T-helper 17 cell (primary cell): ENCODE measurements around the gene CYB5B. TPM values are rescaled to one million over a fixed set of nuclear protein-coding genes. Genes with fewer than 3 reads are reported as not detected.
A peak's percentile ranks its signal among the peaks of the same experiment; 100 is the strongest.

Experiments
- ATAC-seq: fragments of 150-1000 bp; cut with Tn5 transposase; 2 replicates; pipeline ENCODE4 v1.10.0; 2021; ENCODE audit warnings: mild to moderate bottlenecking, moderate library complexity
- DNase-seq, 3 donors: peaks; one replicate each; pipeline versions ENCODE4 v3.0.0 to v3.0.0-alpha.2; 2020 to 2021
- H3K9me3 ChIP-seq: one replicate; pipeline ENCODE4 v1.7.0; 2013; ENCODE audit warnings: low read length, mild to moderate bottlenecking; ENCODE audit not compliant: control insufficient read depth, poor library complexity, severe bottlenecking
- H3K27ac Mint-ChIP-seq: one replicate; pipeline ENCODE4 v1.8.0; 2022; ENCODE audit warnings: mild to moderate bottlenecking, moderate library complexity, mixed read lengths
- H3K27me3 Mint-ChIP-seq: one replicate; pipeline ENCODE4 v1.8.0; 2022; ENCODE audit warnings: mixed read lengths
- H3K36me3 Mint-ChIP-seq: one replicate; pipeline ENCODE4 v1.8.0; 2022; ENCODE audit warnings: low read depth, mixed read lengths
- H3K4me1 Mint-ChIP-seq: one replicate; pipeline ENCODE4 v1.8.0; 2022; ENCODE audit warnings: mild to moderate bottlenecking, mixed read lengths
- H3K4me3 Mint-ChIP-seq: one replicate; pipeline ENCODE4 v1.8.0; 2022; ENCODE audit warnings: mild to moderate bottlenecking, moderate library complexity, mixed read lengths
- total RNA-seq, 4 donors: library from RNA in 2 of 4; stranded (reverse) in 2 of 4; gene quantifications; one replicate each; pipeline ENCODE4 v1.2.3 and lab custom pipeline; 2022 to 2026

CYB5B gene
- total RNA-seq (10 to 100 TPM; 32.8 to 42.4 TPM), total RNA-seq (lab: John Stamatoyannopoulos, UW) (37.1 to 81.2 reads per million in 2 donors)

GRCh38 chr16:69424053-69424934 is at the start of gene CYB5B:
CYB5B (plus strand) TSS chr16:69424619; CDS start chr16:69424684, 65 bp downstream.
- ATAC-seq (peak; percentile 97), DNase-seq (peak; percentile 79 to 91 (median 90))
- H3K9me3 ChIP-seq, result no peaks in the 10 kb centered on the region
- H3K27me3 Mint-ChIP-seq, result no peaks in the 10 kb centered on the region
- peak within 1 kb of the TSS; percentile 100 for H3K4me3 Mint-ChIP-seq
- H3K36me3 Mint-ChIP-seq, result peaks cover 8% of the 10 kb centered on the region
- H3K4me1 Mint-ChIP-seq, result peaks cover 15% of the 10 kb centered on the region
- H3K27ac Mint-ChIP-seq, result peak within 1 kb of the TSS; percentile 99

GRCh38 chr16:69376393-69377059 is 47.9 kb upstream of the CYB5B start:
- no peak for DNase-seq
- Mint-ChIP-seq H3K27me3 (no peaks in the 10 kb centered on the region), H3K4me1 (peaks cover 11% of the 10 kb centered on the region), H3K27ac (peak overlapping the region; percentile 81), H3K4me3 (no peak overlapping the region), H3K36me3 (peaks cover 5% of the 10 kb centered on the region)
- H3K9me3 ChIP-seq, result no peaks in the 10 kb centered on the region
- no peak for ATAC-seq

GRCh38 chr16:69378036-69378435 is 46.4 kb upstream of the CYB5B start:
- DNase-seq (no peak), ATAC-seq (no peak)
- H3K4me3 Mint-ChIP-seq, result no peak overlapping the region
- H3K27me3 Mint-ChIP-seq, result no peaks in the 10 kb centered on the region
- peaks cover 10% of the 10 kb centered on the region for H3K4me1 Mint-ChIP-seq
- H3K9me3 ChIP-seq, result no peaks in the 10 kb centered on the region
- H3K27ac Mint-ChIP-seq, result peak overlapping the region; percentile 54
- peaks cover 5% of the 10 kb centered on the region for H3K36me3 Mint-ChIP-seq

GRCh38 chr16:69378760-69379159 is 45.7 kb upstream of the CYB5B start:
- DNase-seq, result no peak
- H3K4me3 Mint-ChIP-seq, result no peak overlapping the region
- H3K27me3 Mint-ChIP-seq, result no peaks in the 10 kb centered on the region
- H3K27ac Mint-ChIP-seq, result peak overlapping the region; percentile 54
- H3K4me1 Mint-ChIP-seq, result peaks cover 10% of the 10 kb centered on the region
- no peak for ATAC-seq
- peaks cover 5% of the 10 kb centered on the region for H3K36me3 Mint-ChIP-seq
- H3K9me3 ChIP-seq, result no peaks in the 10 kb centered on the region

- H3K36me3 Mint-ChIP-seq, result peaks cover 5% of the 10 kb centered on the region
- peaks cover 24% of the 10 kb centered on the region for H3K4me1 Mint-ChIP-seq
- ATAC-seq (no peak), DNase-seq (no peak)
- peak overlapping the region; percentile 43 for H3K4me3 Mint-ChIP-seq
- no peaks in the 10 kb centered on the region for H3K9me3 ChIP-seq
- no peak overlapping the region for H3K27ac Mint-ChIP-seq
- no peaks in the 10 kb centered on the region for H3K27me3 Mint-ChIP-seq
These were observed 43.2 kb upstream of the CYB5B start for GRCh38 chr16:69381231-69381630.

GRCh38 chr16:69382421-69382820 is 42.0 kb upstream of the CYB5B start:
- H3K9me3 ChIP-seq, result no peaks in the 10 kb centered on the region
- H3K27me3 Mint-ChIP-seq, result no peaks in the 10 kb centered on the region
- DNase-seq, result no peak
- H3K4me3 Mint-ChIP-seq, result no peak overlapping the region
- peaks cover 5% of the 10 kb centered on the region for H3K36me3 Mint-ChIP-seq
- peak overlapping the region; percentile 95 for H3K27ac Mint-ChIP-seq
- no peak for ATAC-seq
- peaks cover 24% of the 10 kb centered on the region for H3K4me1 Mint-ChIP-seq

GRCh38 chr16:69384974-69385373 is 39.4 kb upstream of the CYB5B start:
- Mint-ChIP-seq H3K27me3 (no peaks in the 10 kb centered on the region), H3K4me1 (peaks cover 14% of the 10 kb centered on the region), H3K4me3 (peak overlapping the region; percentile 92), H3K27ac (peak overlapping the region; percentile 95), H3K36me3 (no peaks in the 10 kb centered on the region)
- DNase-seq (no peak), ATAC-seq (no peak)
- H3K9me3 ChIP-seq, result no peaks in the 10 kb centered on the region

- Mint-ChIP-seq H3K36me3 (no peaks in the 10 kb centered on the region), H3K27me3 (no peaks in the 10 kb centered on the region), H3K27ac (peak overlapping the region; percentile 95), H3K4me1 (peaks cover 14% of the 10 kb centered on the region), H3K4me3 (no peak overlapping the region)
- H3K9me3 ChIP-seq, result no peaks in the 10 kb centered on the region
- no peak for ATAC-seq
- no peak for DNase-seq
These were observed 37.8 kb upstream of the CYB5B start for GRCh38 chr16:69386596-69386995.

GRCh38 chr16:69393898-69394849 is 30.2 kb upstream of the CYB5B start:
- no peak overlapping the region for H3K4me3 Mint-ChIP-seq
- no peak for ATAC-seq
- H3K36me3 Mint-ChIP-seq, result no peaks in the 10 kb centered on the region
- no peak overlapping the region for H3K27ac Mint-ChIP-seq
- H3K4me1 Mint-ChIP-seq, result peaks cover 3% of the 10 kb centered on the region
- no peak for DNase-seq
- H3K9me3 ChIP-seq, result no peaks in the 10 kb centered on the region
- H3K27me3 Mint-ChIP-seq, result peaks cover 4% of the 10 kb centered on the region

- H3K27ac Mint-ChIP-seq, result no peak overlapping the region
These were observed 28.6 kb upstream of the CYB5B start for GRCh38 chr16:69395859-69396186.

GRCh38 chr16:69396187-69397061 is 28.0 kb upstream of the CYB5B start:
- Mint-ChIP-seq H3K27ac (no peak overlapping the region), H3K4me1 (peaks cover 3% of the 10 kb centered on the region), H3K27me3 (peaks cover 5% of the 10 kb centered on the region), H3K4me3 (no peak overlapping the region), H3K36me3 (no peaks in the 10 kb centered on the region)
- ATAC-seq (peak; percentile 73), DNase-seq (peak; percentile 37 to 63 (median 38))
- no peaks in the 10 kb centered on the region for H3K9me3 ChIP-seq

More at GRCh38 chr16:69395859-69396186, 28.6 kb upstream of the CYB5B start:
- peaks cover 5% of the 10 kb centered on the region for H3K27me3 Mint-ChIP-seq
- ATAC-seq (no peak), DNase-seq (no peak)
- no peaks in the 10 kb centered on the region for H3K36me3 Mint-ChIP-seq
- H3K4me3 Mint-ChIP-seq, result no peak overlapping the region
- H3K9me3 ChIP-seq, result no peaks in the 10 kb centered on the region
- peaks cover 3% of the 10 kb centered on the region for H3K4me1 Mint-ChIP-seq
